ENCODE data around the gene PRIM1.
"Not testable (repeated sequence)": the region's sequence is repeated elsewhere in the genome, so short reads cannot be mapped to it uniquely, and the experiment has no call there.

PRIM1 gene

GRCh38 chr12:56716458-56716857 is 35.7 kb downstream of the PRIM1 start:
- no peak for DNase-seq

- DNase-seq = no peak
Observed at GRCh38 chr12:56715798-56716197, 36.3 kb downstream of the PRIM1 start.

- no peak for DNase-seq
Observed at GRCh38 chr12:56714431-56714929, 37.6 kb downstream of the PRIM1 start.

GRCh38 chr12:56713345-56713744 is 38.8 kb downstream of the PRIM1 start:
- no peak for DNase-seq

- DNase-seq = no peak
Observed at GRCh38 chr12:56709759-56710376, 42.3 kb downstream of the PRIM1 start.

- not testable (repeated sequence) for DNase-seq
Observed at GRCh38 chr12:56704522-56704921, 47.6 kb downstream of the PRIM1 start.

- no peak for DNase-seq
Observed at GRCh38 chr12:56699020-56699661, 53.0 kb downstream of the PRIM1 start.

GRCh38 chr12:56695327-56696101 is 56.6 kb downstream of the PRIM1 start:
- no peak for DNase-seq

- DNase-seq = no peak
Observed at GRCh38 chr12:56694161-56694560, 58.0 kb downstream of the PRIM1 start.

- peak in 1 of 2 experiments; percentile 63 for DNase-seq
Observed at GRCh38 chr12:56688846-56689109, 63.3 kb downstream of the PRIM1 start.

GRCh38 chr12:56688129-56688845 is 63.8 kb downstream of the PRIM1 start, which contains the start of gene PTGES3:
TSS of gene PTGES3 (minus strand) at chr12:56688284. CDS start at chr12:56687999, 285 bp downstream.
- DNase-seq = peak; percentile 97 to 99

GRCh38 chr12:56687223-56688128 is 64.6 kb downstream of the PRIM1 start:
- DNase-seq = no peak

- no peak for DNase-seq
Observed at GRCh38 chr12:56684745-56685359, 67.3 kb downstream of the PRIM1 start.

GRCh38 chr12:56682323-56682722 is 69.8 kb downstream of the PRIM1 start:
- no peak for DNase-seq
